Keratinocyte (primary cell): ENCODE measurements around the gene NR1H3.
A peak's percentile ranks its signal among the peaks of the same experiment; 100 is the strongest.

ENCODE experiments used
- CTCF ChIP-seq, 3 experiments: IDR thresholded peaks in 1 of 3; conservative IDR thresholded peaks in 1 of 3; optimal IDR thresholded peaks in 1 of 3; 2 replicates in 2 of 3; 3 replicates in 1 of 3; pipeline versions ENCODE3 to v1.5.1; 2011; ENCODE audit warnings: low read length in 3 of 3, mild to moderate bottlenecking in 3 of 3, moderate library complexity in 2 of 3, control low read depth in 1 of 3, inconsistent platforms in 1 of 3; ENCODE audit not compliant: insufficient read depth in 2 of 3; ENCODE audit errors: extremely low read depth in 1 of 3
- EZH2 ChIP-seq: IDR thresholded peaks from one replicate; pipeline ENCODE4 v1.6.1; 2012; ENCODE audit warnings: inconsistent platforms, mild to moderate bottlenecking, low read length, moderate library complexity

DNA sequence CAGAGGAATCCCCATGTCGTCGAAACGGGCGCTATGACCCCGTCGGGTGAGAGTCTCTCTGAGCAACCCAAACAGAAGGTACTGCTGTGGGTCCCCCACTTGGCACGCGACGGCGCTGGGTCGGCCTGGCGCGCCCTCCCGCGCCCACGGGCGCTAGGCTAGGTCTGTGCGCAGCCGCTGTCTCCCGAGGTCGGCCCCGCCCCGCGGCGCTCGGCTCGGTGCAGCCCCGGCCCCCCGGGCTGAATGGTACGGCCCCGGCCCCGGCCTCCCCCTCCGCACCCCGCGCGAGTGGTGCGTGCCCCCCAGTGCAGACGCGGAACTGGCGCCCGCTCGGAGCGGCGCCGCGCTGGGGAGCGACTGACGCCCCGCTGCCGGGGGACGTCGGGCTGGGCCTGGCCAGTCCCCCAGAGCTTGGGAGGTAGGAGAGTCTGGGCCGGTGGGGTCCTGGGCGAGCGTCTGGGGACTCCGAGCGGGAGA is 12.1 kb downstream of the NR1H3 start, which contains the start of gene MADD:
- TF ChIP-seq CTCF (optimal IDR thresholded peaks at IDR 0.05 in 1 of 3, IDR thresholded peaks at IDR 0.05 in 1 of 3, conservative IDR thresholded peaks at IDR 0.05 in 1 of 3; ENCODE audit: extremely low read depth in 1 of 3, insufficient read depth in 2 of 3, low read length in 3 of 3) = peak in 1 of 3 experiments; percentile 15
- TF ChIP-seq EZH2 = no peak
